ENCODE results near the gene FCN2. TPM values are rescaled to one million over a fixed set of nuclear protein-coding genes. Genes with fewer than 3 reads are reported as not detected.

FCN2 gene
- total RNA-seq, result not detected

GRCh38 chr9:134880484-134881312 is at the start of gene FCN2:
FCN2 (plus strand) TSS chr9:134880810; CDS start chr9:134880822, 12 bp downstream.
- Mint-ChIP-seq H3K9me3 (no peaks in the 10 kb centered on the region), H3K27me3 (peaks cover 4% of the 10 kb centered on the region), H3K27ac (no peak within 1 kb of the TSS), H3K4me1 (no peaks in the 10 kb centered on the region), H3K36me3 (ENCODE audit: low read depth) (no peaks in the 10 kb centered on the region), H3K4me3 (no peak within 1 kb of the TSS)
- CTCF ChIA-PET, result no interaction called here
- POLR2A ChIA-PET, result no interaction called here
- DNase-seq, result no peak

- H3K4me1 Mint-ChIP-seq, result no peaks in the 10 kb centered on the region
- H3K4me3 Mint-ChIP-seq, result no peak overlapping the region
- CTCF ChIA-PET, result no interaction called here
- DNase-seq, result no peak
- no peak overlapping the region for H3K27ac Mint-ChIP-seq
- H3K9me3 Mint-ChIP-seq, result no peaks in the 10 kb centered on the region
- H3K27me3 Mint-ChIP-seq, result no peaks in the 10 kb centered on the region
- H3K36me3 Mint-ChIP-seq (ENCODE audit: low read depth), result no peaks in the 10 kb centered on the region
- POLR2A ChIA-PET, result no interaction called here
Measured at GRCh38 chr9:134830926-134831720, 49.5 kb upstream of the FCN2 start.

GRCh38 chr9:134832471-134832870 is 48.1 kb upstream of the FCN2 start:
- H3K36me3 Mint-ChIP-seq (ENCODE audit: low read depth), result no peaks in the 10 kb centered on the region
- H3K4me1 Mint-ChIP-seq, result no peaks in the 10 kb centered on the region
- ChIA-PET POLR2A (no interaction called here), CTCF (no interaction called here)
- DNase-seq, result no peak
- H3K27ac Mint-ChIP-seq, result no peak overlapping the region
- no peak overlapping the region for H3K4me3 Mint-ChIP-seq
- H3K9me3 Mint-ChIP-seq, result no peaks in the 10 kb centered on the region
- H3K27me3 Mint-ChIP-seq, result no peaks in the 10 kb centered on the region

DNA sequence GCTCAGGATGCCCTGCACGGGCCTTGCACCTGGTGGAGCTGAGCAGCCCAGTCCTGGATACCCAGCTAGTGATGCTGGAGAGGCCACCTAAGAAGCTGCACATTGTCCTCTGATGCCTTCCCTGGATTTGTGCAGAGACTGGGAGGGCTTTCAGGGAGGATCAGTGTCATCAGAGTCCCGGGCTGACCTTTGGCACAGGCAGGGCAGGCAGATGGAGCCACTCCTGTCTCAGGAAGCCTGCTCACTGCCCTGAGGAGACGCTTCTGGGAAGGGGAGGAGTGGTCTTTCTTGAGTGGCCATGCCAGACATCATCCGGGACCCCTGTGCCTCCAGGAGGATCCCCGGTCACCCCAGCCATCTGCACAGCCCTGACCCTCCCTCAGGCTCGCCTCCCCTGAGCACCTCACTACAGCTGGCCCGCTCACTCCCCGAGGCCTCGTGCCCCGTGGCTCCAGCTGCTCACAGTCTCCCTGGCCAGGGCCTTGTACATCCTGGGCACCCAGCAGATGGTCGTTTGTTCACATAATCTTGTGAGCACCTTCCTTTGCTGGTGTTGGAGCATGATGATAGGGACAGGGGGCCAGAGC is 47.2 kb upstream of the FCN2 start:
- ChIA-PET CTCF (no interaction called here), POLR2A (no interaction called here)
- H3K27me3 Mint-ChIP-seq, result no peaks in the 10 kb centered on the region
- H3K27ac Mint-ChIP-seq, result no peak overlapping the region
- no peaks in the 10 kb centered on the region for H3K9me3 Mint-ChIP-seq
- no peak for DNase-seq
- H3K36me3 Mint-ChIP-seq (ENCODE audit: low read depth), result no peaks in the 10 kb centered on the region
- no peaks in the 10 kb centered on the region for H3K4me1 Mint-ChIP-seq
- no peak overlapping the region for H3K4me3 Mint-ChIP-seq

- DNase-seq, result no peak
- ChIA-PET POLR2A (no interaction called here), CTCF (no interaction called here)
- Mint-ChIP-seq H3K36me3 (ENCODE audit: low read depth) (no peaks in the 10 kb centered on the region), H3K27me3 (no peaks in the 10 kb centered on the region), H3K27ac (no peak overlapping the region), H3K9me3 (no peaks in the 10 kb centered on the region), H3K4me1 (no peaks in the 10 kb centered on the region), H3K4me3 (no peak overlapping the region)
Measured at GRCh38 chr9:134834217-134834956, 46.2 kb upstream of the FCN2 start.

DNA sequence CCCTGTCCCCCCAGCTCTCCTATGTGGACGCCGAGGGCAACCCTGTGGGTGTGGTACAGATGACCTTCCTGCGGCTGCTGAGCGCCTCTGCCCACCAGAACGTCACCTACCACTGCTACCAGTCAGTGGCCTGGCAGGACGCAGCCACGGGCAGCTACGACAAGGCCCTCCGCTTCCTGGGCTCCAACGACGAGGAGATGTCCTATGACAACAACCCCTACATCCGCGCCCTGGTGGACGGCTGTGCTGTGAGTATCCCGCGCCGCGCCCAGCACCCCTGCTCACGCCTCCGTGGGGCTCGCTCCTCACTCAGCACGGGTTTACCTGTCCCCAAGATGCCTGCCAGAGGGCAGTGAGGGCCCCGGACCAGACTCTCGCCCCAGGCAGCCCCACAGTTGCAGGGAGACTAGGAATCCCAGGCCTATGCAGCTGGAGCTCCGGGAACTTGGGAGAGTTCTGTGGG is 45.6 kb upstream of the FCN2 start:
- H3K27ac Mint-ChIP-seq, result no peak overlapping the region
- no peaks in the 10 kb centered on the region for H3K36me3 Mint-ChIP-seq (ENCODE audit: low read depth)
- H3K4me1 Mint-ChIP-seq, result no peaks in the 10 kb centered on the region
- ChIA-PET CTCF (no interaction called here), POLR2A (no interaction called here)
- no peak for DNase-seq
- H3K9me3 Mint-ChIP-seq, result no peaks in the 10 kb centered on the region
- H3K4me3 Mint-ChIP-seq, result no peak overlapping the region
- no peaks in the 10 kb centered on the region for H3K27me3 Mint-ChIP-seq

GRCh38 chr9:134835448-134835847 is 45.2 kb upstream of the FCN2 start:
- H3K27ac Mint-ChIP-seq, result no peak overlapping the region
- no peaks in the 10 kb centered on the region for H3K36me3 Mint-ChIP-seq (ENCODE audit: low read depth)
- POLR2A ChIA-PET, result no interaction called here
- no peaks in the 10 kb centered on the region for H3K4me1 Mint-ChIP-seq
- H3K9me3 Mint-ChIP-seq, result no peaks in the 10 kb centered on the region
- CTCF ChIA-PET, result no interaction called here
- no peak for DNase-seq
- no peaks in the 10 kb centered on the region for H3K27me3 Mint-ChIP-seq
- H3K4me3 Mint-ChIP-seq, result no peak overlapping the region

GRCh38 chr9:134835987-134836386 is 44.6 kb upstream of the FCN2 start:
- Mint-ChIP-seq H3K4me1 (no peaks in the 10 kb centered on the region), H3K27ac (no peak overlapping the region), H3K27me3 (no peaks in the 10 kb centered on the region), H3K9me3 (no peaks in the 10 kb centered on the region), H3K4me3 (no peak overlapping the region), H3K36me3 (ENCODE audit: low read depth) (no peaks in the 10 kb centered on the region)
- POLR2A ChIA-PET, result no interaction called here
- DNase-seq, result no peak
- CTCF ChIA-PET, result no interaction called here

DNA sequence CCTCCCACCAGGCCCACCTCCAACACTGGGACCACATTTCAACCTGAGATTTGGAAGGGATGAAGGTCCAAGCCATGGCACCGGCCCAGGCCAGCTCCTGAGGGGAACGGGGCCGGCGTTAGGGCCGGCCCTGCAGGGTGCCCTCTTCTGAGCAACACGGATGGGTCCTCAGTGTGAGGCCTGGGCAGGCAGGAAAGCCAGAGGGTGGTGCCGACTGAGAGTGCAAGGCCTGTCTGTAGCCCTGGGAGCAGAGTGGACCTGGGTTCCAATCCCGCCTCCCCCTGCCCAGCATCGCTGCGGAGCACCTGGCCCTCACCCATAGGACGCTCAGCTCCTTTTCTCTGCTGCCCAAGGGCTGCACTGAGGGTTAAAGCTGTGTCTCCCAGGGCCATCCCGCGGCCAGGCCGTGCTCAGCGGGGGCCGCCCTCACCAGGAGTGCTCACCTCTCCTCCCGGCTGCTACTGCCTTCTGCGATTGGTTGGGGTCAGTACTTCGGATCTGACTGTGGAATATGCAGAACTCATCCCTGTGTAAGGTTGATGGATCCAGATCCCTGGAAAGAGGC is 44.1 kb upstream of the FCN2 start:
- H3K27me3 Mint-ChIP-seq, result no peaks in the 10 kb centered on the region
- H3K9me3 Mint-ChIP-seq, result no peaks in the 10 kb centered on the region
- no peaks in the 10 kb centered on the region for H3K36me3 Mint-ChIP-seq (ENCODE audit: low read depth)
- no peak for DNase-seq
- ChIA-PET POLR2A (no interaction called here), CTCF (no interaction called here)
- no peak overlapping the region for H3K27ac Mint-ChIP-seq
- H3K4me1 Mint-ChIP-seq, result no peaks in the 10 kb centered on the region
- no peak overlapping the region for H3K4me3 Mint-ChIP-seq

DNA sequence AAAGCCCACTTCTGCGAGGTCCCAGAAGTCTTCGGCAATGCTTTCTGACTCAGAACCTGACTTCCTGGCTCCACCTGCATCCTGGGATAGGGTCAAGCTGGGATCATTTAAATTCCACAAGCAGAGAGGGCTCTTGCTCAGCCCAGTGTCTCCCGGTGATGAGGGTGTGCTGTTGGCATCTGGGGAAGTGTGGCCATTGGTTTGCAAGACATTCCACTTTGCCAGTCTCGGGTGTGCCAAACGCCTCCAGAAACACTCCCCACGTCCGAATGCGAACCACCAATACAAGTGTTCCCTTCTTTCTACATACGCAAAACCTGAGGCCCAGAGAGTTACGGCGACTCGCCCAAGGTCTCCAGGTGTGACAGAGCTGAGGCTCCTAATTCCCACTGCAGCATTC is 43.1 kb upstream of the FCN2 start:
- no peak for DNase-seq

GRCh38 chr9:134838651-134839454 is 41.8 kb upstream of the FCN2 start:
- Mint-ChIP-seq H3K9me3 (no peaks in the 10 kb centered on the region), H3K4me1 (no peaks in the 10 kb centered on the region), H3K4me3 (no peak overlapping the region), H3K36me3 (ENCODE audit: low read depth) (no peaks in the 10 kb centered on the region), H3K27me3 (no peaks in the 10 kb centered on the region), H3K27ac (no peak overlapping the region)
- CTCF ChIA-PET, result no interaction called here
- POLR2A ChIA-PET, result no interaction called here
- DNase-seq, result no peak

More for the DNA sequence above, 43.1 kb upstream of the FCN2 start:
- no peaks in the 10 kb centered on the region for H3K4me1 Mint-ChIP-seq
- CTCF ChIA-PET, result no interaction called here
- no peak overlapping the region for H3K4me3 Mint-ChIP-seq
- no peak overlapping the region for H3K27ac Mint-ChIP-seq
- H3K9me3 Mint-ChIP-seq, result no peaks in the 10 kb centered on the region
- no peaks in the 10 kb centered on the region for H3K27me3 Mint-ChIP-seq
- POLR2A ChIA-PET, result no interaction called here
- no peaks in the 10 kb centered on the region for H3K36me3 Mint-ChIP-seq (ENCODE audit: low read depth)

DNA sequence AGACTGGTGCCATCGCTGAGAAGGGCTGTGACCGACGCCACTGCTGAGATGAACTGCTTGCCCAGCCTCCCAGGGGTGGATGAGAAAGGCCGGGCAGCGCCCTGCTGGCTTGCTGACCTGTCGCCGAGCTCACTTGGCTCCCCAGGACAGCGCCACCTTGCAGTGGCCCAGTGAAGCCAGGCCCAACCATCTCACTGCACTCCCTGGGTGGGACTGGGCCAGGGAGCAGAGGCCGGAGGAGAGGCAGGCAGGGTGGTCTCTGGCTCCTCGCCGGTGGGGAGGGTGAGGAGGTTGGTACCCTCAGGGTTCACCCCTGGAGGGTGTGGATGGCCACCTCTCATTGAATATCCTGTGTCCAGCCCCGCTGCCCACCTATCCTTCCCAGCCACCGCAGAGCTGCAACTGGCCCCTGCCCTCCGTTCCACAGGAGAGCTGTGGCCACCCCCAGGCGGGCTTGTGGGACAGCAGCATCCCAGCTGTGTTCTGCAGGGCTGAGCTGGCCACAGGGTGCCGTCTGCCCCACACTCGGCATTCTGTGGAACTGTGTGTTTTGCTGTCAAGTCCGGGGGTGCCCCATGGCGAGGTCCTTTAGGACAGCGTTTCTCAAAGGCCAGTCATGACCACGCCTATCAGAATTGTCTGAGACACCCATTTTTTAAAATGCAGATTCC is 41.0 kb upstream of the FCN2 start:
- POLR2A ChIA-PET, result no interaction called here
- Mint-ChIP-seq H3K27me3 (no peaks in the 10 kb centered on the region), H3K27ac (no peak overlapping the region), H3K4me3 (no peak overlapping the region), H3K4me1 (no peaks in the 10 kb centered on the region), H3K9me3 (no peaks in the 10 kb centered on the region), H3K36me3 (ENCODE audit: low read depth) (no peaks in the 10 kb centered on the region)
- DNase-seq, result no peak
- CTCF ChIA-PET, result no interaction called here

All from activated CD4-positive, alpha-beta T cell treated with anti-CD3 and anti-CD28 coated beads, Interleukin-2, amount 10 ng/mL, durations not matched to agents 7 days and 5 days (primary cell).